Measurements from ENCODE around the gene FOS. TPM values are rescaled to one million over a fixed set of nuclear protein-coding genes. Genes with fewer than 3 reads are reported as not detected.

Gene FOS
- total RNA-seq, 1 donor from 2014 or later = 12.7 TPM

DNA sequence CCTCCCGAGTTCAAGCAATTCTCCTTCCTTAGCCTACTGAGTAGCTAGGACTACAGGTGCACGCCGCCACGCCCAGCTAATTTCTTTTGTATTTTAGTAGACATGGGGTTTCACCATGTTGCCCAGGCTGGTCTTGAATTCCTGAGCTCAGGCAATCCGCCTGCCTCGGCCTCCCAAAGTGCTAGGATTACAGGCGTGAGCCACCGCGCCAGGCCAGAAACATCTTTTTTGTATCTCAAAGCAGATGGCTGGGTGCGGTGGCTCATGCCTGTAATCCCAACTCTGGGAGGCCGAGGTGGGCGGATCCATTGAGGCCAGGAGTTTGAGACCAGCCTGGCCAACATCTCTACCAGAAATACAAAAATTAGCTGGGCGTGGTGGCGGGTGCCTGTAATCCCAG, 30.9 kb downstream of the FOS start:
- intact Hi-C loops (cut with micrococcal nuclease) = loop anchor here (5.0 to 10.0 kb wide), 2 partner anchors 115 to 233 kb away; partner anchors contain the start of gene JDP2

DNA sequence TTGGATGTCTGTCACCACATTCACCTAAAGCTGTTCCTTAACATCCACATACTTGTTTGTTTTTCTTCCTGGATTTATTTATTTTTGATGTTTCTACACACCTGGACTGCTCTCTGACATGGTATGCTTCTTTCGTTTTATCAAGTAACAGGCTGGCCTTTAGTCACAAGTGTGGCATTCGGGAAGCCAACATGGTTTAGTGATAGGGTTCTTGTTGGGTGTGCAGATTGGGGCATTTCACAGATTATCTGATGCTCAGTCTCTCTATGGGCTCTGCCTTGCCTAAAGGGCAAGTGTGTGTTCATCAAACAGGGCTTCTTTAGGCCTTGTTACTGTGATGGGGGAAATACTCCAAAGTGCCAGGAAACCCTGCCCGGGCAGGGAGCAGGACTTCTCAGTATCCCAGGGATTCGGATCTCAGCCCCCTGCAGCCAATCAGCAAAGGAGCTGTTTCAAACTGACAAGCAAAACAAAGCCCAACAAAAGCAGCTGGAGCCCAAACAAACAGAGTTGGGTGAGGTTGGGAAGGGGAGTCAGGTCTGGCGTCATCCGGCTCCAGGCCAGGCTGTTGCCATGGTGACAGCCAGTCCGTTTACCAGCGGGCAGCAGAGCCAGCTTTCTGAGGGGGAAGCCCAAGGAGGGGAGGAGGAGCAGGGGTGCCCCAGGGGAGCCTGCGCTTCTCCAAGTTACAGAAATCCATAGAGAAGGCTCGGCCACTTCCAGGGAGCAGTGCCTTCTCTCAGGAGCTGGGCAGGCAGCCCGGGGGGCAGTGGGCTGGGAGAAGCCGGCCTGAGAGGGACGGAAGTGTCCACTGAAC, 31.9 kb downstream of the FOS start:
- intact Hi-C loops (cut with micrococcal nuclease) = no loop called here

GRCh38 chr14:75311356-75311755, 32.7 kb downstream of the FOS start:
- intact Hi-C loops (cut with micrococcal nuclease) = no loop called here

DNA sequence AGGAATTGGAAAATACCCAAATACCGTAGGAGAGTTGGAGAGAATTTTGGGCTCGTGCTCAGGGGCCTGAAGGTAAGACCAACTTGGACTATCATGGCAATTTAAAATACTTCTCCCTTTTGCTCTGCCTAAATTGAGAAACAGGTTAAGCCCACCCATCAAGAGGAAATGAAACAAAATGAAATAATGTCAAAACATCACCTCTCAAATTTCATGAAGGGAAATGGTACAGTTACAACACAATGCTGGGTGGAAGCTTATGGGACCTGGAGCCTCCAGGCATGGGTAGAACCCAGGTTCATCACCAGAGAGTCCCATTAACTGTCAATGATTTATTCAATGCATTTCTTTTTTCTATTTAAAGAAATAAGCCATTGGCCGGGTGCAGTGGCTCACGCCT, 33.7 kb downstream of the FOS start:
- intact Hi-C loops (cut with micrococcal nuclease) = no loop called here

DNA sequence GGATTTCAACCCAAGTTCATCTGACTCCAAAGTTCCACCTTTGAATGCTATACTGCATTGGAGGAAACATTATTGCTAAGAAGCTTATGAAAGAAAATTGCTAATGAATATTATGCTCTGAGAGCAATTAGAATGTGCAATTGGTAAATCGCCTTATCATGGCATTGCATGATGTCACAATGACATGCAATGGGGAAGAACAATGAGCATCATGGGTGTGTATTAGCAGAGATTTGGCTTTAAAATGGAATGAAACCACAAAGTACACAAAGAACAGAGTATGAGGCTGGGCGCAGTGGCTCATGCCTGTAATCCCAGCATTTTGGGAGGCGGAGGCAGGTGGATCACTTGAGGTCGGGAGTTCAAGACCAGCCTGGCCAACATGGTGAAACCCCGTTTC, 34.7 kb downstream of the FOS start:
- intact Hi-C loops (cut with micrococcal nuclease) = no loop called here

DNA sequence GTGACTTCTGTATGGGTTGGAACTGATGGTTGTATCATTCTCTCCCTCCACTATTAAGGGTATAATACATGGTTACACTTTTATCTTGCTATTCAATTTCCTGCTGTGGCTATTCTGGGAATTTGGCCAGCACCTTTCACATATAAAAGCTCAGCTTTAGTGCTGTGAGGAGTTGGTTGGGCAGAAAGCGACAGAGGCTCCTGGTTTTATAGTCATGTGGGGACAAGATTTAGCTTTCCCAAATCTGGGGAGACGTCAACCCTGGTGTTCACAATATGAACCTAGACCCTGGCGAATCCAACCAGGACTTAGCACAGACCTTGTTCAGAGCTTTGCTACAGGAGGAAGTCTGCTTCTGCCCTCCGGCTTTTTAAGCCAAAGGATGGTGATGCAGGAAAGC, 36.5 kb downstream of the FOS start:
- intact Hi-C loops (cut with micrococcal nuclease) = no loop called here

- intact Hi-C loops (cut with micrococcal nuclease) = no loop called here
Observed at GRCh38 chr14:75317148-75317547, 38.5 kb downstream of the FOS start.

DNA sequence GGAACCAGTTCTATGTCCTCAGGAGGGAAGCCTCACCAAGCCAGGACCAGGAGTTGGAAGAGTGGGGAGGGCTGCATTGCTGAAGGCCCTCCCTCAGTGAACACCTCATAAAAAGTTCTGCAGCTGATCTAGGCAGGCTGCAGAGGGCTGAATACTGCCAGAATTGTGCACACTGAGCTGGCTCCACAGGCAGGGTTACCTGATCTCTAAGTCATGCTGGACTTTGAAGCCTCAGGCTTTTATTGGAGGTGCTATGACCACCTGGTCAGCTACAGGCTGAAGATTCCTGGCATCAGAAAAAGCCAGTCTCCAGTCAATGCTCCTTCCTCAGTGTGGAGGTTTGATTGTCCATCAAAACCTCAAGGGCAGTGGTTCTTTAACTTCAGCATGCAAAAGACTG, 39.7 kb downstream of the FOS start:
- intact Hi-C loops (cut with micrococcal nuclease) = no loop called here

GRCh38 chr14:75319021-75319420, 40.4 kb downstream of the FOS start:
- intact Hi-C loops (cut with micrococcal nuclease) = no loop called here

DNA sequence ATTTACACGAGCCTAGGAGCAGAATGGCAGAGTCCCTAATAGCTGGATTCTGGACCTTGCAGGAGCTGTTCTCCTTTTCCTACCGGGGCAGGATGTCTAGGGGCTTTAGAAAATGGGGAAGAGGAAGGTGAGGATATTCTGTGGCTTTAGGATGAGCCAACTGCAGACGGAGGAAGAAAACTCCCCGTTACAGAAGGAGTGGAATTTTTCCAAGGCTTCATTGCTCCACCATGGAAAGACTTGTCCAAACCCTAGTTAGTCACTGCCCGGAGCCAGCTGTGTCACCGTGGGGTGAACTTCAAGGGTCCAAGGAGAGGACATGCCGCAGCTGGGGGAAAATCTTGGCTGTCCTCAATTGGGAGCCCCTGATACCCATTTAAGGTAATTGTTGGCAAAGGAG, 41.6 kb downstream of the FOS start:
- intact Hi-C loops (cut with micrococcal nuclease) = no loop called here

- intact Hi-C loops (cut with micrococcal nuclease) = no loop called here
Observed at GRCh38 chr14:75322746-75323145, 44.1 kb downstream of the FOS start.

- intact Hi-C loops (cut with micrococcal nuclease) = no loop called here
Observed at GRCh38 chr14:75323571-75323970, 44.9 kb downstream of the FOS start.

DNA sequence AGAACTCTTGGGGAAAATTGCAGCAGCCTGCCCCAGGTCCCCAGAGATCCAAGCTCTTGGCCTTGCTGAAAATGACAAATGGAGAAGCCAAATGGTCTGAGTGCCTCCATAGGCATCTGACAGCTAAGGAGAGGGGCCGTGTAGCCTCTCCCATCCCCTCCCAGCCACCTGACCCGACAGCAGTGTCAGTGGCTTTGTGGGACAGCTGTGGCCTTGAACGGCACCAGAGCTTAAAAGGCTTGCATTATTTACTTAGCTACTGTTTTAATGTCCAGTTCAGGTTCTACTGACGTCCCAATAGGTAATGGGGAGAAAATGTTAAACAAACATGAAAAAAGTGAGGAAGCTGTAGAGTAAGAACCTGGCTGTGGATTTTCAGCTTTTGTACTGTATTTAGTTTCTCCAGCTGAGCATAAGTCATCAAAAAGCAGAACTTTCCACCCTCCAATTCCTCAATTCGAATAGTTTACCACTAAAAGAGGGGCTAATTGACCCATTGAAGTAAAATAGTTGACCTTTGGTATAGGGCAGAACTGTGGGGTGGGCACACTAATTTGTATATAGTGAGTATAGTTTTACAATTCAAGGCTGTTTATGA, 50.0 kb downstream of the FOS start:
- intact Hi-C loops (cut with micrococcal nuclease) = no loop called here

- intact Hi-C loops (cut with micrococcal nuclease) = no loop called here
Observed at GRCh38 chr14:75329369-75329768, 50.7 kb downstream of the FOS start.

- intact Hi-C loops (cut with micrococcal nuclease) = no loop called here
Observed at GRCh38 chr14:75331471-75331870, 52.8 kb downstream of the FOS start.

Other genes with a start within 250 kb of the FOS start
- gene MLH3, start 227.4 kb upstream of the FOS start, total RNA-seq = 18.3 and 20.2 TPM in 2 replicates
- 34.4 and 35.0 TPM in 2 replicates for gene ACYP1, start 214.8 kb upstream of the FOS start, total RNA-seq
- 0.98 and 1.3 TPM in 2 replicates for gene ZC2HC1C, start 209.2 kb upstream of the FOS start, total RNA-seq
- gene NEK9, start 151.8 kb upstream of the FOS start, total RNA-seq = 81.3 and 83.5 TPM in 2 replicates
- 238 and 244 TPM in 2 replicates for gene TMED10, start 102.2 kb upstream of the FOS start, total RNA-seq
- gene JDP2, start 149.2 kb downstream of the FOS start, total RNA-seq = 4.0 and 4.1 TPM in 2 replicates
- gene BATF, start 243.6 kb downstream of the FOS start, total RNA-seq = 148 and 149 TPM in 2 replicates